NCI-H1436 treated with DMSO at 0.1 percent for 48 hours (cell line): Measurements from ENCODE around the gene ARPC3.
"Not testable (repeated sequence)": the region's sequence is repeated elsewhere in the genome, so short reads cannot be mapped to it uniquely, and the experiment has no call there.

Experiments used
- DNase-seq: peaks from one replicate; lab custom pipeline; 2025; lab: John Stamatoyannopoulos, UW

Gene ARPC3

DNA sequence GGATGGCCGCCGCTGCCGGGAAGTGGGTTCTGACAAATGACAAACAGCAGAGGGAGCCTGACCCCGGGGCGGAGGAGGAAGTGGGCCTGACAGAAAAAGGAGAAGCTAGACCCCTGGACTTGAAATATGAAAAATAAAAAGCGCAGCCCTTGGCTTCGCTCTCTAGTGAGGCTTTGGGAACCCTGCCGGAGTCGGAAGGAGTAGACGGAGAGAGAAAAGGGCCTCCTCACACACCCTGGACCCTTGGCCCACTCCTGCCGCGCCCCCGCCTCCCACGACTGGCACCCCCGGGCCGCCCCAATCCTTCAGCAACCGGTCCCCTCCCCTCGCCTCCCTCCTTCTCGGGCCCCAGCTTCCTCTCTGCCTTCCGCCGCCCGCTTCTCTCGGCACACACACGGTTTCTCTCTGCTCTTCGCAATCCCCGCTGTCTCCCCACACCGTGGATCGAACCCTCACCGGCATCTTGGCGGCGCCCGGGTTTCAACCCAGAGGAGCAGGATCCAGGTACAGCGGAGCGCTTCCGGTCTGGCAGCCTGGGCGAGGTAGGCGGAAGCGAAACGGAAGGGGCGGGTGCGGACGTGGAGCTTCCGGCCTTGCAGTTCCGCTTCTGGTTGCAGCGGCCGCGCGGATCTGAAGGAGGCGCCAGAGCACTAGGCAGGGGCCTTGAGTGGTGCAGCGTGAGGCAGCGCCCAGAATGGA is at the start of gene ARPC3:
ARPC3 (minus strand) TSS at position 539 of the 699 bp plus-strand sequence; CDS start at position 462, 77 bp downstream.
- peak; percentile 69 for DNase-seq

DNA sequence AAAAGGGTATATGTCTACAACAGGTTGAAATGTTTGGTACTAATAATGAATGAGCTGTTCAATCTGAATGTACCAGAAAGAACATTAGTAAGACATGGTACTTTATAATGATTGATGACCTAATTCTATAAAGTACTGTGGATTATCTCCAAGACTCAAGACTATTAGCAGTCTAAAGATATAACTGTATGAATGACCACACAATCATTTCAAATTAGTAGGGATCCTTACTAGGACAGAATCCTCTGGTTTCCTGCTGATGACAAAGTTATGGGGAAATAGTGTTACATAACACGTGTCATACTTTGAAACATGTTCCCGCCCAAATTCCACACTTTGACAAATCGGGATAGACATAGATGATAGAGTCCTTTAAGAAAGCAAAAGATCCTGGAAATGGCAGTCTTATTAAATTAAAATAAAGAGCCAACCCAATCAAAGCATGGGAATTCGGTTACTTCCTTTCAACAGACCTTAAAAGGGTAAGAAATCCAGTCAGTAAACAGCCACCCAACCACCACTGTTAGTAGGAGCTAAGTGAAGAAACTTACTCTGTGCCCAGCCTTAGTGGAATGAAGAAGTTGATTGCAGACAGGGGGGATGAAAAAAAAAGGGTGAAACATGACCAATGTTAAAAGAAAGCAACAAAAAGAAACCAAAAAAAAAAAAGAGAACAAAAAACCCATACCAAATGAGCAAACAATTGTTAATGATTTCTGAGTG is 49.0 kb upstream of the ARPC3 start:
- DNase-seq, result no peak

DNA sequence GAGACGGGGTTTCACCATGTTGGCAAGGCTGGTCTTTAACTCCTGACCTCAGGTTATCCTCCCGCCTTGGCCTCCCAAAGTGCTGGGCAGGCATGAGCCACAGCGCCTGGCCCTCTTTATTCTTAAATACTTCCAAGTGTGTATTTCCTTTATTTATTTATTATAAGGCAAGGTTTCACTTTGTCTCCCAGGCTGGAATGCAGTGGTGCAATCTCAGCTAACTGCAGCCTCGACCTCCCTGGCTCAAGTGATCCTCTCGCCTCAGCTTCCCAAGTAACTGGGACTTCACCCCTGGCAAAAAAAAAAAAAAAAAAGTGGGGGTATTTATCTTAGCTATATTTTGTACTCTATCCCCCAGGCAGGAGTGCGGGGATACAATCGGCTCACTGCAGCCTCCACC is 25.3 kb upstream of the ARPC3 start:
- DNase-seq, result no peak

DNA sequence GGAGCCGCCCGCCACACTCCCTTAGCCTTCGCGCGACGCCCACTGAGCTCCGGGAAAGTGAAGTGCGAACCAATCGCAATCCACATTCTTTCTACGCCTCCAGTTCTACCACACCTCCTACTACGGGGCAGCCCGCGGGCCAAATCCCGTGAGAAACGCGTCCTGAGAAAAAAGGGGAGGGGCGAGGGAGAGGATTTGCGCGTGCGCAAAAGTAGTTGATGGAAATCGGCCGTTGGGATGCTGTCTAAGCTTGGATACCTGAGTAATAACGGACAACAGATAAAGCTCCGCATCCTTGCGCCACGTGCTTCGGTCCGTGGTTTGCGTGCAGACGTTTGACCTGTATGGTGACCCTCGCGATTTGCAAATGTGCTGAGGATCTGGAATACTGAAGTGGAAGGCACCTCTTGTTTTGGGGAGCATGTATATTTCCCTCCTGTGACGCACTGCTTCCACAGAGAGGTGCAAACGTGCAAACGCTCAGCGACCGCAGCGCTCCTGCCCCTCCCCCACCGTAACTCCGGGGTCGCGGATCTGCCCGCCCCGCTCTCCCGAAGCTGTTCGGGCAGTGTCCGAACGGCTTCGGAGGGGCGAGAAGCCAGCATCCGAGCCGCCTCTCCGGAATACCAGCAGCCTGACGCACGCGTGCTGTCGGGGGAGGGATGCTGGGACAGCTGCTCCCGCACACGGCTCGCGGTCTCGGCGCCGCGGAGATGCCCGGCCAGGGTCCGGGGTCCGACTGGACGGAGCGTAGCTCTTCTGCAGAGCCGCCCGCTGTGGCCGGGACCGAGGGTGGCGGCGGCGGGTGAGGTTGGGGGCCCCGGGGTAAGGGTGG is 18.3 kb upstream of the ARPC3 start, which contains the start of the genes FAM216A and GPN3:
FAM216A (plus strand) TSS at position 632 of the 835 bp plus-strand sequence; CDS start at position 663, 31 bp downstream.
GPN3 (minus strand) TSS at position 44 of the 835 bp plus-strand sequence. CDS start 54 bp downstream, outside the sequence.
- DNase-seq, result peak; percentile 91

DNA sequence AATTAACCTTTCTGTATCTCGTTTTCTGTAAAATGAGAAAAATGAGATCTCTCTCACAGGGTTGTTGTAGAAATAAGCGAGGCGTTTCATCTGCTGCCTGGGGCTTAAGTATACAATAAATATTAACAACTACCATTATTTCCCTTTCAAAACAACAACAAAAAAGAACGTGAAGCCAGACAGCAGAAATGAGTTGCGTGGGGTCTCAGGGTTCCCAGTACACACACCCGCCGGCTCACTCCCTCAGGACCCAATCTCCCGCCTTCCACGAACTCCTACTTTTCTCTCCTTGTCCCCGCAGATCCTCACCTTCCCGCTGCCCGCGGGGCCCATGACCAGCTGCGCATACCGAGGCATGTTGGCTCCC is 17.7 kb upstream of the ARPC3 start:
- DNase-seq, result no peak

DNA sequence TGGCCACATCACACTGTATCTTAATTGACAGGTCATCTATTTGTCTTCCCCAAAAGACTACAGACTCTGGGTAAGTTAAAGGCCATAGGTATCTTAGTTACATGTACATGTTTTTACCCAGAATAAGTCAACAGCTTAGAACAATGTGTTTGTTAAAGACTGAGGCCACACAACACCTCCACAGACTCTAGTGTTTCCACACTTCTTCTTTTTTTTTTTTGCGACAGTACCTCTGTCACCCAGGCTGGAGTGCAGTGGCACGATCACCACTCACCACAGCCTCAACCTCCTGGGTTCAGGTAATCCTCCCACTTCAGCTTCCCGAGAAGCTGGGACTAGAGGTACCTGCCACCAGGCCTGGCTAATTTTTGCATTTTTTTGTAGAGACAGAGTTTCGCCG is 16.7 kb upstream of the ARPC3 start:
- no peak for DNase-seq

DNA sequence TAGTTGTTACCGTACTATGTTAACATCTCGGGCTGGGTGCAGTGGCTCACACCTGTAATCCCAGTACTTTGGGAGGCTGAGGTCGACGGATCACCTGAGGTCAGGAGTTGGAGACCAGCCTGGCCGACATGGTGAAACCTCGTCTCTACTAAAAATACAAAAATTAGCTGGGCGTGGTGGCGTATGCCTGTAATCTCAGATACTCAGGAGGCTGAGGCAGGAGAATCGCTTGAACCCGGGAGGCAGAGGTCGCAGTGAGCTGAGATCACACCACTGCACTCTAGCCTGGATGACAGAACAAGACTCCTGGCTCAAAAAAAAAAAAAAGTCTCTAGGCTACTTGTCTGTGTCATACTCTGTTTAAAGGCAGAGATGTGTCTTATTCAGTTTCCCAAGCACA is 15.6 kb upstream of the ARPC3 start:
- not testable (repeated sequence) for DNase-seq

DNA sequence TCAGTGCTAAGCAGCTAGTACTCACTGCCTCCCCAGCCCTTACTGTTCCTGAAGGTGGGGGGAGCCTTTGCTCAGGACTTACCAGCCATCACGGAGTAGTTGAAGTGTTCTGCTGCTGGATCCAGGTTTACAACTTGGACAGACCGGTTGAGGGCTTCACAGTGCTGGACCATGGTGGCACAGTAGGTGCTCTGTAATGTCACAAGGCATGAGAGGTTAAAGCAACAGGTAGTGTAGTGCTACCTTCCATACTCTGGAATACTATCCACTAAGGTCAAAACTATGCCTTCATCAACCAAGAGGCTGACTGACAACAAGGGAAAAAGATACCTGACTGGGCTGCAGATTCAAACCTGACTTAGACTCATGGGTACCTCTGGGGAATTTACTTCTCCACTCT is 14.9 kb upstream of the ARPC3 start:
- no peak for DNase-seq

DNA sequence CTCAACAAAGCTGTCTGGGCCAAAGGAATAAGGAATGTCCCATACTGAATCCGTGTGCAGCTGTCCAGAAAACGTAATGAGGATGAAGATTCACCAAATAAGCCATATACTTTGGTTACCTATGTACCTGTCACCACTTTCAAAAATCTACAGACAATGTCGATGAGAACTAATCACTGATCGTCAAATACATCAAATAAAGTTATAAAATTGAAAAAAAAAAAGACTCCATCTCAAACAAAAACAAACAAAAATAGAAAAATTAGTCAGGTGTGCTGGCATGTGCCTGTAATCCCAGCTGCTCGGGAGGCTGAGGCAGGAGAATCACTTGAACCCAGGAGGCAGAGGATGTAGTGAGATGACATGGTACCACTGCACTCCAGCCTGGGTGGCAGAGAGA is 11.1 kb upstream of the ARPC3 start:
- not testable (repeated sequence) for DNase-seq

DNA sequence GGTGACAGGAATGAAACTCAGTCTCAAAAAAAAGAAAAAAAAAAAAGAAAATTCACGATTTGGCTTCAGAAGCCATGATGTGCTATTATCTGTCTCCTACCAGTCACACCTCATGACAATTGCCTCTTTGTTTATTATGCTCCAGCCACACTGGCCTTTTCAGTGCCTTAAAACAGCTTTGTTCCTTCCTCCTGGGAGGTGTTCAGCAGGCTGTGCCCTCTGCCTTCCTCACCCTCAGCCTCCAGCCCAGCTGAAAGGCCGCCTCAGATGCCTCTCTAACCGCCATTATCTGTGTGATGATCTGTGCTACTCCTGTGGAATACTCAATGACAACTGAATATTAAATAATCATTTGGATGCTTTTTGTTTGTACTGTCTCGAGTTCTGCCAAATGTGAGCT is 8.6 kb upstream of the ARPC3 start:
- DNase-seq, result no peak

DNA sequence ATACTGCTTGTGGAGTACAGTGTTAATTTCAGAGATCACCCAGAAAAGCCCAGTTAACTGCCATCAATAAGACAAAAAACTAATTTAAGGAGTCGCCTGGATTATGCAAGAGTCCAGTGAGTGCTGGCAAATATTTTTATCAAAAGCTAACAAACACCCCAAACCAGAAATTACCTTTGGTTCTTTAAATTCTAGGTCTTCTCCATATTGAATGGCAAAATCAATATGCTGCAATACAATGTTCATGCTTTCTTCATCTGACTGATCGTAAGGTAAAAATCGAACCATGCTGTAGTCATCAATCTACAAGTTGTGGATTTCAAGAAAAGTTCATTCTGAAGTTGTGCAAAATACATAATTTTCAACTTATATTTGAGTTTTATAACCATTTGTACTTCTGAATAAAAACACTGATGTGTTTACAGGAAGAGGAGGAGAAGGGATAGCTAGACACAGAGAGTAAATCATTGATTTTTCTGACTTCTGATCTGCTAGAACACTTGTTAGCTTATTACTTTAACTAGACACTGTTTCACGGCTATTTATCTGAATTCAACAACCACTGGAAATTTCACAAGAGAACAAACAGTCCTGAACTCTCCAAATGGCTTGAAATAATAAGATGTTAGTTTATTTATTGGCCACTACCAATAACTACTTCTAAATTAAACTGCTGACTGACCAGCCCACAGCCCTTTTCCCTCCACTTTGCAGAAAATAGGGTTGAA is 3.6 kb upstream of the ARPC3 start:
- DNase-seq, result no peak

DNA sequence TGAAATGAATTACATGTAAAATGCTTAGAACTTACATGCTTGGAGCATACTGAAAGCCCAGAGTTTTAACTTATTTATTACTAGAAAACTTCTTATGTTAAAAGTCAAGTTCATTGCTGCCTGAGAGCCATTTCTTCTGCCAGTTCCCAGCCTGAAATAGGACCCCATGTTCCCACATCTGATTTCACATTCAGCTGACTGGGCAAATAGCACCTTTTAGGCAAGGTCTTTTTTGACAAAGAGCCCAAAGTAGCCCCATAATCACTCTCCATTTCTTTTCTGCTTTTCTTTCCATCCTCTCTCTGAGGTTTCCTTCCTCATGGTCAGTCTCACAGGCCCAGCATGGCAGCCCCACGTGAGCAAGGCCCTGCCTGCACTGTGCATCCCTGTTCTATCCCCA is 1.1 kb upstream of the ARPC3 start:
- no peak for DNase-seq

DNA sequence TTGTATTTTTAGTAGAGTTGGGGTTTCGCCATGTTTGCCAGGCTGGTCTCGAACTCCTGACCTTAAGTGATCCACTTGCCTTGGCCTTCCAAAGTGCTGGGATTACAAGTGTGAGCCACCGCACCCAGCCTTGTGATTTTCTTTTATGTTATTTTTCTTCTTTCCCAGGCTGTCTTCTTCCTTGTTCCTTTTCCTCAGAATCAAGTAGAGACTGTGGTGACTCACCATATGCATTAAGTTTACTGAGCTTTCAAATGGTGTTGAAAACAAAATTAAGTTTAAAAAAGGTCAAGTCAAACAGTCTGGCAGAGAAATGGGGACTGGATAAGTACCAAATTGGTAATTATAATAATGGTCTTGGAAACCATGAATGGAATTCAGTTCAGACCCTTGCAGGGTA is 5.7 kb downstream of the ARPC3 start:
- no peak for DNase-seq

DNA sequence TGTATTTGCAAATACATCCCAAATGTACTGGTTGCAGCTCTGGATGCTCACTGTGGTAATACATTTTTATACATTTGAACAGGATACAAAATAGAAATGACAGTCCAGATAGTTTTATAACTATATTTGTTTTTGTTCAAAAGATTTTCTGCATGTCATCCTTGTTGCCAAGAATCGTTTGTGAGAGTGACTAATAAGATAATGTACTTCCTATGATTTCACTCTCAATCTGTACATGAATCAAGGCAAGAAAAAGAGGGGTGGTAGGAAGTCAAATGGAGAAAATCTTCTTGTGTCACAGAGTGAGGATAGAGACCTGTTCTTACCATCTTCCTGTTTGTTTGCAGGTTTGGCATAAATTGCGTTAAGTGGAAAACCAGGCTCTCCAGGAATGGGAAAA is 13.9 kb downstream of the ARPC3 start:
- DNase-seq, result no peak

DNA sequence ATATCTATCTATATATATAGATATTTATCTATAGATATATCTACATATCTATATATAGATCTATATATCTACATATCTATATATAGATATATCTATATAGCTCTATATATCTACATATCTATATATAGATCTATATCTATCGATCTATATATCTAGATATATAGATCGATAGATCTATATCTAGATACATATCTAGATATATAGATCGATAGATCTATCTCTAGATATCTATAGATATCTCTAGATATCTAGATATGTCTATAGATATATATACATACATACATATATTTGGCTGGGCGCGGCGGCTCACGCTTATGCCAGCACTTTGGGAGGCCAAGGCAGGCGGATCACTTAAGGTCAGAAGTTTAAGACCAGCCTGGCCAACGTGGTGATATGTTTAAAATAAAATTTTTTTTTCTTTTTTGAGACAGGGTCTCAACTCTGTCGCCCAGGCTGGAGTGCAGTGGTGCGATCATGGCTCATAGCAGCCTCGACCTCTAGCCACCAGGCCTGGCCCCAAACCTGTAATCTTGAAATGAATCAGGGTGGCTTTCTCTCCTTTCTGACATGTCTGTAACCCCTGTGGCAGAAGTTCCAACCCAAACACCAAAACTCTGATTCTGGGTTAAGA is 18.1 kb downstream of the ARPC3 start:
- no peak for DNase-seq

DNA sequence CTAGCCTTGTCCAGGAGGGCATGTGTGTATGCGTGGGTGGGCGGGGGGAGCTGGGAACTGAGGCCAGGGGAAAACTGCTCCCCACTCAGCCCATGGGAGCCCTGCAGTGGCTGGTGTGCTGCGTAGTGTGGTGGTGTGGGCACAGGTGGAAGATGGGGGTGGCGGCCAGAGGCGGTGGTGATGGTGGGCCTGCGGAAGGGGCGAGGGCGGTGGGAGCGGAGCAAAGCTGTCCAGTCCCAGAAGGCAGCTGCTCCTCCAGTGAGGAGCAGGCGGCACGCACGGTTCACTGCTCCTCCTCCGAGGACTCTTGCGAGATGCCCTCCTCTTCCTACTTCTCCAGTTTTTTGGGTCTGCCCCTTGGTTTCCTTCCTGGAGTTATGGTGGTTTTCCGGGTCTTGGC is 20.5 kb downstream of the ARPC3 start:
- DNase-seq, result not testable (repeated sequence)

DNA sequence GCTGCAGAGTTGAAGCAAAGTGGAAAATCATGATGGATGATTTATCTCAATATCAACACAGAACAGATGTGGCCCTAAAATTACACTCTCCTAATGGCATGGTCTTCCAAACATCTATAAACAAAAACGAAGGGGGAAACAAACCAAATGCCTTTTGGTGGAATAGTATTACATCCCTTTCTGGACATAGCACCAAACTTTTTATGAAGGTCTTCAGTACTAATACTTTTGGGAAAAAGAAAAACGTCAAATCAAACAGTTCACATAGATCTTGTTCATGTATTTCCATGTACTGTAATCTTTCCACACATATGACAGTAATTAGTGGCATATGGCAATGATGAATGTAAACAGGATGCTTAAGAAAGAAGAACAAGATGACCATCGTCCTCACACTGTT is 23.7 kb downstream of the ARPC3 start:
- DNase-seq, result no peak

DNA sequence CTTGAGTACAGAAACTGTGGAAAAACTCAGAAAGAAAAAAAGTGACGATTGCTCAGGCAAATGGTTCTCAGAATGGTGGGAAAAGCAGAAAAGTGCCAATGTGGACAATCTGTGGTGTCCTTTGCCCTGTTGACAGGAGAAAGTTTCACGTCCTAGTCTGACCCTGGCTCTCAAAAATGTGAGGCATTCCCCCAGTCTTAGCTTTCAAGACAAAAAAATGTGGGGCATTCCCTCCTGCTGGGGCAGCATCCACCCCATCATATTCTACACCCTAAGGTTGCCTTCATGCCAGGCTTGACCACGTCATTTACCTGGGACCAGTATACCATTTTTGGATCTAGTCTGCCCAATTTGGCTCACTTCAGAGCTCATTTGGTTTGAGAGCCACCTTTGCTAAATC is 25.9 kb downstream of the ARPC3 start:
- no peak for DNase-seq

DNA sequence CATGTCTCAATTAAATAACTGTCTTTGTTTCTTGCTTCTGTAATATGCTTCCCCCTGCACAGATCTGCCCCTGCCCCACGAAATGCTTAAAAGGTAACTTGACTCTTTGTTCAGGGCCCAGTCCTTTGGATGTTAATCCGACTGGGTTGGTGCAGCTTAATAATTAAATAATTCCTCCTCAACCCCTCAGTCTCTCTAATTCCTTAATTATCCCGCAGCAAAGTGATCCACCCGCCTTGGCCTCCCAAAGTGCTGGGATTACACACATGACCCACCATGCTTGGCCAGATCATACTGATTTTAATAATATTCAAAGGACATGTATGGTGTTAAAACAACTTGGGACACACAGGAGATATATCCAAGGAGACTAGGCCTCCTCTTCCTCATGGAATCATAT is 28.4 kb downstream of the ARPC3 start:
- DNase-seq, result no peak

DNA sequence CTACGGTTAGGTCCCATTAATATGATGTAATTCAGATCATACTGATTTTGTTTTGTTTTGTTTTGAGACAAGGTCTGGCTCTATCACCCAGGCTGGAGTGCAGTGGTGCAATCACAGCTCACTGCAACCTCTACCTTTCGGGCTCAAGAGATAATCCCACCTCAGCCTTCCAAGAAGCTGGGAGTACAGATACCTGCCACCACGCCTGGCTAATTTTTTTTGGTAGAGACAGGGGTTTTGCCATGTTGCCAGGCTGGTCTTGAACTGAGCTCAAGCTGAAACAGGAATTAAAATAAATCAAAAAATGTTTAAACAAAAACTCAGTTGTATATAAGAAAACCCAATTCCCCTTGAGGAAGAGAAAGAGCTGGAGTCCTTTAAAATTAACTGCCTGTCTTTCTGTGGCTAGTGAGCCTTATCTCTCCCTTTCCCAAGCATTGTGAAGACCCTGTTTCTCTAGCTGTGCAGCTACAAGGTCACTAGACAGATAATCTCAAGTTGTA is 28.9 kb downstream of the ARPC3 start:
- no peak for DNase-seq

DNA sequence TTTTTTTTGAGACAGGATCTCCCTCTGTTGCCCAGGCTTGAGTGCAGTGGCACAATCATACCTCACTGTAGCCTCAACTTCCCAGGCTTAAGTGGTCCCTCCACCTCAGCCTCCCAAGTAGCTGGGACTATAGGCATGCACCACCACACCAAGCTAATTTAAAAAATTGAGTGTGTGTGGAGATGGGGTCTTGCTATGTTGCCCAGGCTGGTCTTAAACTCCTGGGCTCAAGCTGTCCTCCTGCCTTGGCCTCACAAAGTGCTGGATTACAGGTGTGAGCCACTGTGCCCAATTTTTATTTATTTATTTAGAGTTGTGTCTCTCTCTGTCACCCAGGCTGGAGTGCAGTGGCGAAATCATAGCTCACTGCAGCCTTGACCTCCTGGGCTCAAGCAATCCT is 29.5 kb downstream of the ARPC3 start:
- not testable (repeated sequence) for DNase-seq
